SH-SY5Y (cell line): ENCODE measurements around the gene ETV6.

Experiments
- GATA2 ChIP-seq: IDR thresholded peaks from 2 replicates; pipeline ENCODE4 v1.6.1; 2011; ENCODE audit warnings: mild to moderate bottlenecking, low read depth, low read length
- GATA3 ChIP-seq: IDR thresholded peaks from 2 replicates; pipeline ENCODE4 v1.6.1; 2011; ENCODE audit warnings: low read depth, mild to moderate bottlenecking, low read length, moderate library complexity

- TF ChIP-seq GATA2 (no peak), GATA3 (no peak)
Measured at GRCh38 chr12:11695321-11695720, 45.8 kb downstream of the ETV6 start.
